PC-9 (cell line): ENCODE results near the gene SH3BP5L.

Source experiments
- CTCF ChIP-seq: fragments of 200-600 bp; sonication (generic); conservative IDR thresholded peaks from 2 replicates; pipeline ENCODE4 v1.6.1; 2017; ENCODE audit warnings: mixed run types, antibody characterized with exemption, mild to moderate bottlenecking, moderate library complexity
- EZH2 ChIP-seq: fragments of 200-600 bp; sonication (generic); IDR thresholded peaks from 2 replicates; pipeline ENCODE4 v1.8.0; 2017; ENCODE audit warnings: antibody characterized with exemption, low read depth

- TF ChIP-seq CTCF (no peak), EZH2 (no peak)
Observed at GRCh38 chr1:248847956-248848561, 22.3 kb upstream of the SH3BP5L start.
